ENCODE data around the gene ACSS2.

- TF ChIP-seq EZH2 (IDR thresholded peaks at IDR 0.05; ENCODE audit: borderline replicate concordance, low read length) (no peak), CTCF (IDR thresholded peaks at IDR 0.05; ENCODE audit: low read length) (no peak)
Observed at GRCh38 chr20:34859826-34860545, 16.4 kb upstream of the ACSS2 start.
